CD1c-positive myeloid dendritic cell (primary cell): Measurements from ENCODE around the gene CASP1.
A peak's percentile ranks its signal among the peaks of the same experiment; 100 is the strongest.
"Not testable (repeated sequence)": the region's sequence is repeated elsewhere in the genome, so short reads cannot be mapped to it uniquely, and the experiment has no call there.

Source experiments
- DNase-seq: peaks from one replicate; pipeline ENCODE4 v3.0.0-alpha.2; 2016; ENCODE audit errors: extremely low spot score

CASP1 gene

GRCh38 chr11:105045676-105046296 is 10.8 kb upstream of the CASP1 start:
- no peak for DNase-seq

- DNase-seq = peak; percentile 73
These were observed 9.9 kb upstream of the CASP1 start, which contains the start of gene CARD16 for GRCh38 chr11:105044557-105045524. CARD16 (minus strand) TSS chr11:105045335; CDS start chr11:105045297, 38 bp downstream.

- no peak for DNase-seq
These were observed 7.2 kb upstream of the CASP1 start for GRCh38 chr11:105042178-105042577.

GRCh38 chr11:105040703-105041102 is 5.8 kb upstream of the CASP1 start:
- DNase-seq = no peak

- DNase-seq = not testable (repeated sequence)
These were observed 556 bp downstream of the CASP1 start for GRCh38 chr11:105034388-105034787.

GRCh38 chr11:105033781-105034180 is 1.2 kb downstream of the CASP1 start:
- peak; percentile 31 for DNase-seq

GRCh38 chr11:105033343-105033742 is 1.6 kb downstream of the CASP1 start:
- DNase-seq = peak; percentile 37

GRCh38 chr11:105032495-105032894 is 2.4 kb downstream of the CASP1 start:
- peak; percentile 66 for DNase-seq

- peak; percentile 23 for DNase-seq
These were observed 7.3 kb downstream of the CASP1 start for GRCh38 chr11:105027678-105028077.

GRCh38 chr11:105024394-105024793 is 10.6 kb downstream of the CASP1 start:
- DNase-seq = no peak

- DNase-seq = peak; percentile 64
These were observed 11.9 kb downstream of the CASP1 start, which contains the start of gene CASP5 for GRCh38 chr11:105023003-105023402. CASP5 (minus strand) TSS chr11:105023168; CDS start chr11:105023136, 32 bp downstream.

- no peak for DNase-seq
These were observed 12.4 kb downstream of the CASP1 start for GRCh38 chr11:105022527-105022926.

- no peak for DNase-seq
These were observed 27.5 kb downstream of the CASP1 start for GRCh38 chr11:105007463-105007862.

- no peak for DNase-seq
These were observed 29.5 kb downstream of the CASP1 start for GRCh38 chr11:105005451-105005845.

GRCh38 chr11:105004021-105004420 is 30.9 kb downstream of the CASP1 start:
- DNase-seq = no peak

GRCh38 chr11:105003151-105003550 is 31.8 kb downstream of the CASP1 start:
- no peak for DNase-seq

- peak; percentile 47 for DNase-seq
These were observed 34.1 kb downstream of the CASP1 start for GRCh38 chr11:105000797-105001196.

GRCh38 chr11:105000167-105000566 is 34.8 kb downstream of the CASP1 start:
- no peak for DNase-seq

GRCh38 chr11:104999721-105000120 is 35.2 kb downstream of the CASP1 start:
- DNase-seq = no peak

GRCh38 chr11:104997288-104997687 is 37.7 kb downstream of the CASP1 start:
- DNase-seq = no peak

GRCh38 chr11:104995001-104995408 is 39.9 kb downstream of the CASP1 start:
- no peak for DNase-seq

- DNase-seq = no peak
These were observed 42.2 kb downstream of the CASP1 start for GRCh38 chr11:104992781-104993180.

GRCh38 chr11:104991994-104992393 is 43.0 kb downstream of the CASP1 start:
- DNase-seq = no peak
